ENCODE measurements around the gene CAMKK2.

DNA sequence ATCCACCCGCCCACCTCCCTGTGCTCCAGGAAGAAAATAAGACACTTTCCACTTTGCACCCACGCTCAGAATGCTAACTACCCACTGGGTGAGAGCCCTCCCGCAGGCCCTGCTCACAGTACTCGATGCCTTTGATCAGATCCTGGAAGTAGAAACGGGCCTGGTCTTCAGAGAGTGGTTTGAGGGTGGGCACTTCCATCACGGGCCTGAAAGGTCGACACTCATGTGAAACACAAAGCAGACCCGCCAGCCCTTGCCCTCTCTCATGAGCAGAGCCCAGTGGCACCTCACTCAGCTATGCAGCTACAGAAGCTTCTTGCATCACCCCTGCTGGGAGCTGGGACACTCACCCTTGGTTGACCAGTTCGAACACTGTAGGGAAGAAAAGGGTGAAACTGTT is 41.1 kb downstream of the CAMKK2 start:
- TF ChIP-seq CTCF (tag by site-specific recombination; IDR thresholded peaks at IDR 0.05) (no peak), ZIC2 (tag by site-specific recombination; IDR thresholded peaks at IDR 0.05) (no peak), ZNF791 (tag by site-specific recombination; IDR thresholded peaks at IDR 0.05) (no peak), MZF1 (tag by site-specific recombination; IDR thresholded peaks at IDR 0.05; ENCODE audit: borderline replicate concordance) (no peak), TRIM28 (IDR thresholded peaks at IDR 0.05; ENCODE audit: borderline replicate concordance, low read length) (no peak), ZNF350 (tag by site-specific recombination; IDR thresholded peaks at IDR 0.05) (no peak), ZNF133 (tag by site-specific recombination; IDR thresholded peaks at IDR 0.05) (no peak), ZSCAN23 (tag by site-specific recombination; IDR thresholded peaks at IDR 0.05) (no peak), ZNF112 (tag by site-specific recombination; IDR thresholded peaks at IDR 0.05) (no peak), ZNF24 (tag by site-specific recombination; IDR thresholded peaks at IDR 0.05) (no peak), SETDB1 (IDR thresholded peaks at IDR 0.05; ENCODE audit: insufficient read length, low read length) (no peak)
- TF ChIP-seq, protein P1, sequence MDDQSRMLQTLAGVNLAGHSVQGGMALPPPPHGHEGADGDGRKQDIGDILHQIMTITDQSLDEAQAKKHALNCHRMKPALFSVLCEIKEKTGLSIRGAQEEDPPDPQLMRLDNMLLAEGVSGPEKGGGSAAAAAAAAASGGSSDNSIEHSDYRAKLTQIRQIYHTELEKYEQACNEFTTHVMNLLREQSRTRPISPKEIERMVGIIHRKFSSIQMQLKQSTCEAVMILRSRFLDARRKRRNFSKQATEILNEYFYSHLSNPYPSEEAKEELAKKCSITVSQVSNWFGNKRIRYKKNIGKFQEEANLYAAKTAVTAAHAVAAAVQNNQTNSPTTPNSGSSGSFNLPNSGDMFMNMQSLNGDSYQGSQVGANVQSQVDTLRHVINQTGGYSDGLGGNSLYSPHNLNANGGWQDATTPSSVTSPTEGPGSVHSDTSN (CRISPR knock-in tag; IDR thresholded peaks at IDR 0.05) = no peak
- TF ChIP-seq, protein P2, sequence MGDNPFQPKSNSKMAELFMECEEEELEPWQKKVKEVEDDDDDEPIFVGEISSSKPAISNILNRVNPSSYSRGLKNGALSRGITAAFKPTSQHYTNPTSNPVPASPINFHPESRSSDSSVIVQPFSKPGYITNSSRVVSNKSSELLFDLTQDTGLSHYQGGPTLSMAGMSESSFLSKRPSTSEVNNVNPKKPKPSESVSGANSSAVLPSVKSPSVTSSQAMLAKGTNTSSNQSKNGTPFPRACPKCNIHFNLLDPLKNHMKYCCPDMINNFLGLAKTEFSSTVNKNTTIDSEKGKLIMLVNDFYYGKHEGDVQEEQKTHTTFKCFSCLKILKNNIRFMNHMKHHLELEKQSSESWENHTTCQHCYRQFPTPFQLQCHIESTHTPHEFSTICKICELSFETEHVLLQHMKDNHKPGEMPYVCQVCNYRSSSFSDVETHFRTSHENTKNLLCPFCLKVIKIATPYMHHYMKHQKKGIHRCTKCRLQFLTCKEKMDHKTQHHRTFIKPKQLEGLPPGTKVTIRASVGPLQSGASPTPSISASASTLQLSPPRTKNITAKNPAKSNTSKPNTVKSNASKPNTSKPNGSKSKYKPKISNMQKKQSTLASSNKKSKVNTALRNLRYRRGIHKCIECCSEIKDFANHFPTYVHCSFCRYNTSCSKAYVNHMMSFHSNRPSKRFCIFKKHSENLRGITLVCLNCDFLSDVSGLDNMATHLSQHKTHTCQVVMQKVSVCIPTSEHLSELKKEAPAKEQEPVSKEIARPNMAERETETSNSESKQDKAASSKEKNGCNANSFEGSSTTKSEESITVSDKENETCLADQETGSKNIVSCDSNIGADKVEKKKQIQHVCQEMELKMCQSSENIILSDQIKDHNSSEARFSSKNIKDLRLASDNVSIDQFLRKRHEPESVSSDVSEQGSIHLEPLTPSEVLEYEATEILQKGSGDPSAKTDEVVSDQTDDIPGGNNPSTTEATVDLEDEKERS (tag by site-specific recombination; IDR thresholded peaks at IDR 0.05) = no peak
- TF ChIP-seq, protein P3, sequence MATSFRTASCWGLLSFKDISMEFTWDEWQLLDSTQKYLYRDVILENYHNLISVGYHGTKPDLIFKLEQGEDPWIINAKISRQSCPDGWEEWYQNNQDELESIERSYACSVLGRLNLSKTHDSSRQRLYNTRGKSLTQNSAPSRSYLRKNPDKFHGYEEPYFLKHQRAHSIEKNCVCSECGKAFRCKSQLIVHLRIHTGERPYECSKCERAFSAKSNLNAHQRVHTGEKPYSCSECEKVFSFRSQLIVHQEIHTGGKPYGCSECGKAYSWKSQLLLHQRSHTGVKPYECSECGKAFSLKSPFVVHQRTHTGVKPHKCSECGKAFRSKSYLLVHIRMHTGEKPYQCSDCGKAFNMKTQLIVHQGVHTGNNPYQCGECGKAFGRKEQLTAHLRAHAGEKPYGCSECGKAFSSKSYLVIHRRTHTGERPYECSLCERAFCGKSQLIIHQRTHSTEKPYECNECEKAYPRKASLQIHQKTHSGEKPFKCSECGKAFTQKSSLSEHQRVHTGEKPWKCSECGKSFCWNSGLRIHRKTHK (tag by site-specific recombination; IDR thresholded peaks at IDR 0.05) = no peak
